Activated CD4-positive, alpha-beta T cell treated with anti-CD3 and anti-CD28 coated beads for 36 hours (primary cell): ENCODE results near the gene KIRREL1. TPM values are rescaled to one million over a fixed set of nuclear protein-coding genes. Genes with fewer than 3 reads are reported as not detected.

Source experiments
- ATAC-seq: fragments of 200-7000 bp; cut with Tn5 transposase; one replicate; pipeline ENCODE4 v1.10.0; 2021; ENCODE audit warnings: mild to moderate bottlenecking, moderate library complexity
- CTCF ChIA-PET: fragments of 350-600 bp; sonication (Branson Sonifier 250); formaldehyde crosslinking; loops from one replicate; lab custom pipeline; 2021; ENCODE audit warnings: antibody characterized with exemption; lab: Charles Lee
- POLR2A ChIA-PET: fragments of 350-600 bp; sonication (Branson Sonifier 250); formaldehyde crosslinking; loops from one replicate; lab custom pipeline; 2021; ENCODE audit warnings: antibody characterized with exemption, inconsistent platforms; lab: Charles Lee
- DNase-seq: peaks from one replicate; pipeline ENCODE4 v3.0.0-alpha.2; 2020
- H3K27ac Mint-ChIP-seq: one replicate; pipeline ENCODE4 v1.8.0; 2021; ENCODE audit warnings: mixed read lengths
- H3K27me3 Mint-ChIP-seq: one replicate; pipeline ENCODE4 v1.8.0; 2021; ENCODE audit warnings: mixed read lengths
- H3K36me3 Mint-ChIP-seq: one replicate; pipeline ENCODE4 v1.8.0; 2021; ENCODE audit warnings: low read depth, mixed read lengths
- H3K4me1 Mint-ChIP-seq: one replicate; pipeline ENCODE4 v1.8.0; 2021; ENCODE audit warnings: mixed read lengths
- H3K4me3 Mint-ChIP-seq: one replicate; pipeline ENCODE4 v1.8.0; 2021; ENCODE audit warnings: mild to moderate bottlenecking, moderate library complexity, mixed read lengths
- H3K9me3 Mint-ChIP-seq: one replicate; pipeline ENCODE4 v1.8.0; 2021; ENCODE audit warnings: low read depth, mixed read lengths
- intact Hi-C, 2 experiments: fragments of 100-400 bp; cut with DNase I in 1 of 2; cut with micrococcal nuclease in 1 of 2; formaldehyde crosslinking; loops; one replicate each; pipeline versions ENCODE4 v1.14.2 to v1.15.1; 2022 to 2024; cut with DNase I, micrococcal nuclease
- total RNA-seq, 2 experiments: library from RNA; stranded (reverse); gene quantifications; one replicate each; pipeline ENCODE4 v1.2.3, GENCODE V29; 2021

The KIRREL1 gene
- total RNA-seq, 2 experiments from 2014 or later, result 0.21 to 0.25 TPM

- no peak for DNase-seq
- Mint-ChIP-seq H3K27me3 (peaks cover 19% of the 10 kb centered on the region), H3K4me3 (no peak overlapping the region), H3K9me3 (no peaks in the 10 kb centered on the region), H3K36me3 (no peaks in the 10 kb centered on the region), H3K27ac (no peak overlapping the region), H3K4me1 (no peaks in the 10 kb centered on the region)
- ChIA-PET CTCF (interaction anchor here (1.0 to 2.4 kb wide), 2 partner anchors 145 to 149 kb away, joined by 3 to 7 read pairs; no protein-coding TSS in a partner anchor), POLR2A (no interaction called here)
- intact Hi-C loops, result no loop called here
- ATAC-seq, result no peak
Observed at GRCh38 chr1:157975228-157975950, 18.1 kb upstream of the KIRREL1 start.

GRCh38 chr1:157976888-157977287 lies 16.6 kb upstream of the KIRREL1 start:
- ATAC-seq (no peak), DNase-seq (no peak)
- intact Hi-C loops, result no loop called here
- H3K9me3 Mint-ChIP-seq, result no peaks in the 10 kb centered on the region
- CTCF ChIA-PET, result interaction anchor here (0.5 to 2.4 kb wide), 4 partner anchors 20 to 174 kb away, joined by 3 to 7 read pairs (median 3); no protein-coding TSS in a partner anchor
- no peak overlapping the region for H3K4me3 Mint-ChIP-seq
- peaks cover 19% of the 10 kb centered on the region for H3K27me3 Mint-ChIP-seq
- no peaks in the 10 kb centered on the region for H3K4me1 Mint-ChIP-seq
- no peak overlapping the region for H3K27ac Mint-ChIP-seq
- POLR2A ChIA-PET, result no interaction called here
- no peaks in the 10 kb centered on the region for H3K36me3 Mint-ChIP-seq

- ChIA-PET POLR2A (no interaction called here), CTCF (interaction anchor here (1.0 to 1.5 kb wide), 2 partner anchors 13 to 146 kb away, joined by 3 to 5 read pairs; no protein-coding TSS in a partner anchor)
- DNase-seq (peak; percentile 10), ATAC-seq (no peak)
- no peaks in the 10 kb centered on the region for H3K36me3 Mint-ChIP-seq
- intact Hi-C loops, result no loop called here
- H3K9me3 Mint-ChIP-seq, result no peaks in the 10 kb centered on the region
- no peak overlapping the region for H3K4me3 Mint-ChIP-seq
- no peaks in the 10 kb centered on the region for H3K4me1 Mint-ChIP-seq
- H3K27me3 Mint-ChIP-seq, result peaks cover 20% of the 10 kb centered on the region
- no peak overlapping the region for H3K27ac Mint-ChIP-seq
Observed at GRCh38 chr1:157978586-157979403, 14.7 kb upstream of the KIRREL1 start.

- Mint-ChIP-seq H3K27me3 (peaks cover 12% of the 10 kb centered on the region), H3K9me3 (no peaks in the 10 kb centered on the region), H3K4me1 (no peaks in the 10 kb centered on the region), H3K27ac (no peak overlapping the region), H3K36me3 (no peaks in the 10 kb centered on the region), H3K4me3 (no peak overlapping the region)
- no peak for ATAC-seq
- ChIA-PET CTCF (interaction anchor here (1.6 to 1.7 kb wide), 2 partner anchors 10 to 143 kb away, joined by 5 to 8 read pairs; no protein-coding TSS in a partner anchor), POLR2A (no interaction called here)
- intact Hi-C loops, result no loop called here
- DNase-seq, result no peak
Observed at GRCh38 chr1:157982136-157982535, 11.3 kb upstream of the KIRREL1 start.

- no peak overlapping the region for H3K4me3 Mint-ChIP-seq
- H3K9me3 Mint-ChIP-seq, result no peaks in the 10 kb centered on the region
- CTCF ChIA-PET, result interaction anchor here (0.6 to 1.5 kb wide), 7 partner anchors 8 to 920 kb away, joined by 3 to 8 read pairs (median 4); no protein-coding TSS in a partner anchor
- intact Hi-C loops, result no loop called here
- DNase-seq (no peak), ATAC-seq (no peak)
- H3K27me3 Mint-ChIP-seq, result peaks cover 7% of the 10 kb centered on the region
- H3K4me1 Mint-ChIP-seq, result no peaks in the 10 kb centered on the region
- POLR2A ChIA-PET, result no interaction called here
- no peak overlapping the region for H3K27ac Mint-ChIP-seq
- H3K36me3 Mint-ChIP-seq, result no peaks in the 10 kb centered on the region
Observed at GRCh38 chr1:157983787-157984186, 9.7 kb upstream of the KIRREL1 start.

GRCh38 chr1:157984469-157984868 lies 9.0 kb upstream of the KIRREL1 start:
- ChIA-PET POLR2A (no interaction called here), CTCF (interaction anchor here (0.9 to 1.5 kb wide), 5 partner anchors 16 to 140 kb away, joined by 3 to 8 read pairs (median 4); no protein-coding TSS in a partner anchor)
- H3K4me3 Mint-ChIP-seq, result no peak overlapping the region
- DNase-seq (no peak), ATAC-seq (no peak)
- H3K36me3 Mint-ChIP-seq, result no peaks in the 10 kb centered on the region
- no peaks in the 10 kb centered on the region for H3K4me1 Mint-ChIP-seq
- intact Hi-C loops, result no loop called here
- no peak overlapping the region for H3K27ac Mint-ChIP-seq
- peaks cover 4% of the 10 kb centered on the region for H3K27me3 Mint-ChIP-seq
- no peaks in the 10 kb centered on the region for H3K9me3 Mint-ChIP-seq

- POLR2A ChIA-PET, result no interaction called here
- Mint-ChIP-seq H3K27ac (no peak overlapping the region), H3K9me3 (no peaks in the 10 kb centered on the region), H3K36me3 (no peaks in the 10 kb centered on the region), H3K4me1 (no peaks in the 10 kb centered on the region), H3K4me3 (no peak overlapping the region), H3K27me3 (peaks cover 7% of the 10 kb centered on the region)
- ATAC-seq, result no peak
- intact Hi-C loops, result no loop called here
- CTCF ChIA-PET, result interaction anchor here (1.5 kb wide), 1 partner anchor 139 kb away, joined by 8 read pairs; no protein-coding TSS in a partner anchor
- DNase-seq, result no peak
Observed at GRCh38 chr1:157985473-157985872, 8.0 kb upstream of the KIRREL1 start.

GRCh38 chr1:157988002-157988401 lies 5.4 kb upstream of the KIRREL1 start:
- H3K4me3 Mint-ChIP-seq, result no peak overlapping the region
- no peak overlapping the region for H3K27ac Mint-ChIP-seq
- DNase-seq (no peak), ATAC-seq (no peak)
- H3K4me1 Mint-ChIP-seq, result peaks cover 3% of the 10 kb centered on the region
- no peaks in the 10 kb centered on the region for H3K9me3 Mint-ChIP-seq
- H3K36me3 Mint-ChIP-seq, result no peaks in the 10 kb centered on the region
- ChIA-PET POLR2A (no interaction called here), CTCF (interaction anchor here (5.5 kb wide), 1 partner anchor 135 kb away, joined by 130 read pairs; no protein-coding TSS in a partner anchor)
- intact Hi-C loops, result no loop called here
- peaks cover 23% of the 10 kb centered on the region for H3K27me3 Mint-ChIP-seq

GRCh38 chr1:157992031-157992832 lies 1.2 kb upstream of the KIRREL1 start:
- CTCF ChIA-PET, result interaction anchor here (0.6 to 5.5 kb wide), 33 partner anchors 8 to 855 kb away, joined by 3 to 130 read pairs (median 4); no protein-coding TSS in a partner anchor
- intact Hi-C loops, result loop anchor here (1.0 kb wide), 4 partner anchors 44 to 133 kb away; no protein-coding TSS in a partner anchor
- no peak overlapping the region for H3K4me3 Mint-ChIP-seq

GRCh38 chr1:157992833-157993146 lies 655 bp upstream of the KIRREL1 start:
- ATAC-seq, result no peak
- no peaks in the 10 kb centered on the region for H3K36me3 Mint-ChIP-seq
- peak; percentile 13 for DNase-seq
- intact Hi-C loops, result loop anchor here (1.0 kb wide), 4 partner anchors 44 to 133 kb away; no protein-coding TSS in a partner anchor
- H3K4me1 Mint-ChIP-seq, result peaks cover 6% of the 10 kb centered on the region
- H3K27ac Mint-ChIP-seq, result no peak overlapping the region
- CTCF ChIA-PET, result interaction anchor here (0.6 to 5.5 kb wide), 15 partner anchors 17 to 622 kb away, joined by 3 to 130 read pairs (median 4); no protein-coding TSS in a partner anchor
- POLR2A ChIA-PET, result no interaction called here
- peak overlapping the region; percentile 62 for H3K4me3 Mint-ChIP-seq
- H3K27me3 Mint-ChIP-seq, result peaks cover 41% of the 10 kb centered on the region
- H3K9me3 Mint-ChIP-seq, result no peaks in the 10 kb centered on the region

More at GRCh38 chr1:157992031-157992832, 1.2 kb upstream of the KIRREL1 start:
- POLR2A ChIA-PET, result interaction anchor here (1.0 kb wide), 1 partner anchor 133 kb away, joined by 4 read pairs; no protein-coding TSS in a partner anchor
- peaks cover 39% of the 10 kb centered on the region for H3K27me3 Mint-ChIP-seq
- no peaks in the 10 kb centered on the region for H3K9me3 Mint-ChIP-seq
- H3K27ac Mint-ChIP-seq, result no peak overlapping the region
- ATAC-seq (peak; percentile 72), DNase-seq (peak; percentile 73)
- no peaks in the 10 kb centered on the region for H3K36me3 Mint-ChIP-seq
- H3K4me1 Mint-ChIP-seq, result peaks cover 6% of the 10 kb centered on the region
